HG02610 (cell line): ENCODE data around the gene RSKR.
"Not testable (repeated sequence)": the region's sequence is repeated elsewhere in the genome, so short reads cannot be mapped to it uniquely, and the experiment has no call there.

Source experiments
- ATAC-seq: cut with Tn5 transposase; IDR thresholded peaks from one replicate; pipeline ENCODE4 v1.9.1; 2021; ENCODE audit warnings: mild to moderate bottlenecking, moderate library complexity; ENCODE audit not compliant: unreplicated experiment

Gene RSKR

GRCh38 chr17:28623696-28624095, 9.7 kb upstream of the RSKR start:
- ATAC-seq = no peak

GRCh38 chr17:28622186-28622585, 8.2 kb upstream of the RSKR start:
- no peak for ATAC-seq

GRCh38 chr17:28620010-28620409, 6.0 kb upstream of the RSKR start:
- ATAC-seq = no peak

- no peak for ATAC-seq
Measured at GRCh38 chr17:28618464-28618863, 4.5 kb upstream of the RSKR start.

GRCh38 chr17:28616281-28616680, 2.3 kb upstream of the RSKR start:
- no peak for ATAC-seq

GRCh38 chr17:28615260-28615940, 1.4 kb upstream of the RSKR start:
- no peak for ATAC-seq

- no peak for ATAC-seq
Measured at GRCh38 chr17:28612936-28613872, 781 bp downstream of the RSKR start.

- ATAC-seq = no peak
Measured at GRCh38 chr17:28612531-28612930, 1.5 kb downstream of the RSKR start.

- ATAC-seq = no peak
Measured at GRCh38 chr17:28610376-28610775, 3.6 kb downstream of the RSKR start.

GRCh38 chr17:28604031-28604430, 10.0 kb downstream of the RSKR start:
- ATAC-seq = not testable (repeated sequence)

GRCh38 chr17:28599311-28600184, 14.4 kb downstream of the RSKR start:
- ATAC-seq = peak; percentile 47

GRCh38 chr17:28598799-28599310, 15.1 kb downstream of the RSKR start, which contains the start of gene SPAG5:
Gene SPAG5 (minus strand): TSS chr17:28599025. CDS start chr17:28598946, 79 bp downstream.
- ATAC-seq = peak; percentile 85

GRCh38 chr17:28598389-28598788, 15.6 kb downstream of the RSKR start:
- no peak for ATAC-seq

GRCh38 chr17:28597606-28598383, 16.2 kb downstream of the RSKR start:
- no peak for ATAC-seq

GRCh38 chr17:28592260-28592659, 21.7 kb downstream of the RSKR start:
- no peak for ATAC-seq

GRCh38 chr17:28585851-28586250, 28.1 kb downstream of the RSKR start:
- no peak for ATAC-seq

- ATAC-seq = no peak
Measured at GRCh38 chr17:28584434-28584833, 29.6 kb downstream of the RSKR start.

GRCh38 chr17:28582513-28582912, 31.5 kb downstream of the RSKR start:
- no peak for ATAC-seq

- no peak for ATAC-seq
Measured at GRCh38 chr17:28580959-28581358, 33.0 kb downstream of the RSKR start.

- no peak for ATAC-seq
Measured at GRCh38 chr17:28579526-28579925, 34.5 kb downstream of the RSKR start.
